ENCODE results near the gene C6orf163.
"Not testable (repeated sequence)": the region's sequence is repeated elsewhere in the genome, so short reads cannot be mapped to it uniquely, and the experiment has no call there.

Gene C6orf163

GRCh38 chr6:87344731-87345130, at the start of gene C6orf163:
Gene C6orf163, plus strand, starts transcription at chr6:87344813. Its CDS starts 287 bp downstream, at chr6:87345100.
- TF ChIP-seq CTCF (IDR thresholded peaks at IDR 0.05; ENCODE audit: control insufficient read depth, extremely low read depth, insufficient read depth): no peak
- DNase-seq (ENCODE audit: low read depth): no peak
- H3K4me3 ChIP-seq (ENCODE audit: low read depth, low read length): no peak within 1 kb of the TSS

DNA sequence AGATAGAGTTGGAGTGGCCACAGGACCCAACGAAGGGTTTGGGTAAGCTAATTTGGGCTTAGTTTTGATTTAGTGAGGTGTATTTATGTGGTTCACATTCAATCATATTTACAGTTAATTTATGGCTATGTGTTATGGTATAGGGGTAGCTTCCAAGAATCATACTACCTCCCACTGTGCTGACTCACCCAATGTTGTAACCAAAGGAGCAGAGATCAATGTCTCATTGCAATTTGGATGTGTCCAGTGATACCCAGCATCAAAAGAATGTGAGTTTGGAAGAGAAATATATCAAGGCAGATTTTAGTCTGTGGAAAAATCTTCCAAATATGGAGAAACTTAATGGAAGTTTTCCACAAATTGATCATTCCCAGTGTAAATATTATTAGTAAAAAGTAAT, 47.5 kb upstream of the C6orf163 start:
- H3K4me3 ChIP-seq (ENCODE audit: low read depth, low read length): no peak overlapping the region
- no peak for DNase-seq (ENCODE audit: low read depth)
- no peak for TF ChIP-seq CTCF (IDR thresholded peaks at IDR 0.05; ENCODE audit: control insufficient read depth, extremely low read depth, insufficient read depth)

DNA sequence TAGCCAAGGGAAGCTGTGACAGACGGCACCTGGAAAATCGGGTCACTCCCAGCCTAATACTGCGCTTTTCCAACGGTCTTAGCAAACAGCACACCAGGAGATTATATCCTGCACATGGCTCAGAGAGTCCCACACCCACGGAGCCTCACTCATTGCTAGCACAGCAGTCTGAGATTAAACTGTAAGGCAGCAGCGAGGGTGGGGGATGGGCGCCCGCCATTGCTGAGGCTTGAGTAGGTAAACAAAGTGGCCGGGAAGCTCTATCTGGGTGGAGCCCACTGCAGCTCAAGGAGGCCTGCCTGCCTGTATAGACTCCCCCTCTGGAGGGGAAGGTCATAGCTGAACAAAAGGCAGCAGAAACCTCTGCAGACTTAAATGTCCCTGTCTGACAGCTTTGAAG, 43.3 kb upstream of the C6orf163 start:
- not testable (repeated sequence) for DNase-seq (ENCODE audit: low read depth); H3K4me3 ChIP-seq (ENCODE audit: low read depth, low read length)

DNA sequence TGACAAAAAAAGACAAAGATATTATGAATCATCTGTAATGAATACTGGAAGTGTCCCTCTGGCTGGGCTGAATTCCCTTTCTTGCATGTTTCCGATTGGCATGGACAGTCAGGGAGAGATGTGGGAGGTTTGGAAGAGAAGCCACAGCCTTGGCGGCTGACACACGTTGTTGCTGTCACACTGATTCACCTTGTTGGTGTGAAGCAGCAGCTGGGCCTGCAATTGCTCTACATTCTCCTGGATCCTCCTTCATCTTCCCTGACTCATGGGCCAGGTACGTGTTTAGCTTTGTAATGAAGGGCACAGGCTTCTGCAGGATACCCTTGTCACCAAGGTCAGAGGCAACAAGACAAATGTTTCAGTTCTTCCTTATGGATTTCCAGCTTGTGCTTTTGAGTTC, 35.6 kb upstream of the C6orf163 start:
- no peak overlapping the region for H3K4me3 ChIP-seq (ENCODE audit: low read depth, low read length)
- TF ChIP-seq CTCF (IDR thresholded peaks at IDR 0.05; ENCODE audit: control insufficient read depth, extremely low read depth, insufficient read depth): no peak
- DNase-seq (ENCODE audit: low read depth): no peak

DNA sequence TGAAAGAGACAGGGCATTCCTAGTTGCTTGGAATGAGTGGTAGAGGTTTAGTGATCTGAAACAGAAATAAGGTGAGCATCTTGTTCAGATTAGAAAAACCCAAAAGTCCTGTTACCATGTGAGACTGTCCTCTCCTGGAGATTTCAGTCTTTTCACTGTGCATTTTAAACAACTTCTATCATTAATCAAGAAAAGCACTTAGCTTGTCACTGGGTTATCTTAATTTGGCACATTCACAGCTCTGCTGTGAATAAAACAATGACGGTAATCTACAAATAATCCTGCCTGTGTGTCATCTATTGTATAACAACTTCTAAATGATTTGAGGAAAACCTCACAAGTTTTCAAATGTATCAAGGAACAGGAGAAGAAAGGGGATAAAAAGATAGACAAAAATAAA, 31.8 kb upstream of the C6orf163 start:
- no peak overlapping the region for H3K4me3 ChIP-seq (ENCODE audit: low read depth, low read length)
- TF ChIP-seq CTCF (IDR thresholded peaks at IDR 0.05; ENCODE audit: control insufficient read depth, extremely low read depth, insufficient read depth): no peak
- no peak for DNase-seq (ENCODE audit: low read depth)

- no peak for TF ChIP-seq CTCF (IDR thresholded peaks at IDR 0.05; ENCODE audit: control insufficient read depth, extremely low read depth, insufficient read depth)
- DNase-seq (ENCODE audit: low read depth): no peak
- no peak overlapping the region for H3K4me3 ChIP-seq (ENCODE audit: low read depth, low read length)
Measured at GRCh38 chr6:87315071-87315470, 29.5 kb upstream of the C6orf163 start.

DNA sequence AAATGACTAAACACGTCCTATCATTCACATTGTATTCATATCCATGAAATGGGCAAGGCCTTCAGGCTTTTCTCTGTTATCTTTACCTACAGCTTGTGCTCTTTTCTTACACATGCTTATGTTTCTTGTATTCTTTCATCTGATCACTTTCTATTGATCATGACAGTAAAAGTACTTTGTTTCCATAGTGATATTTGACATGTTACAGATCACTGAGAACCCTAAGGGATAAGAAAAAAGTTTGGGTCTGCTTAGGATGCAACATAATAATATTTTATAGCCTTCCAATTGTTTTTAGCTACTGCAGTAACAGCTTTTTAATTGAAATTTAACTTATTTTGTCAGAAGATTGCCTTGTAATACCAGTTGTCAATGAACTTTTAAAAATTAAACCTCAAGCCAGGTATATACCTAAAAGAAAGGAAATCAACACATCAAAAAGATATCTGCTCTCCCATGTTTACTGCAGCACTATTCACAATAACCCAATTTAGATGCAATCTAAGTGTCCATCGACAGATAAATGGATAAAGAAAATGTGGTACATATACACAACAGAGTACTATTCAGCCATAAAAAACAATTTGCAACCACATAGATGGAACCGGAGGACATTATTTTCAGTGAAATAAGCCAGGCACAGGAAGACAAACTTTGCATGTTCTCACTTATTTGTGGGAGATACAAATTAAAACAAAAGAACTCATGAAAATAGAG, 25.2 kb upstream of the C6orf163 start:
- no peak for TF ChIP-seq CTCF (IDR thresholded peaks at IDR 0.05; ENCODE audit: control insufficient read depth, extremely low read depth, insufficient read depth)
- H3K4me3 ChIP-seq (ENCODE audit: low read depth, low read length): no peak overlapping the region
- DNase-seq (ENCODE audit: low read depth): no peak

Measured in LNCaP clone FGC (cell line).